HG03558 (cell line): Measurements from ENCODE around the gene SART3.
"Not testable (repeated sequence)": the region's sequence is repeated elsewhere in the genome, so short reads cannot be mapped to it uniquely, and the experiment has no call there.

Experiments
- ATAC-seq: cut with Tn5 transposase; IDR thresholded peaks from one replicate; pipeline ENCODE4 v1.9.1; 2021; ENCODE audit warnings: moderate number of reproducible peaks; ENCODE audit not compliant: unreplicated experiment; ENCODE audit errors: extremely low read depth

The SART3 gene

GRCh38 chr12:108582978-108583770 lies 22.2 kb upstream of the SART3 start:
- no peak for ATAC-seq

GRCh38 chr12:108582509-108582908 lies 21.5 kb upstream of the SART3 start:
- ATAC-seq, result no peak

GRCh38 chr12:108581311-108582227 lies 20.6 kb upstream of the SART3 start:
- ATAC-seq, result no peak

- ATAC-seq, result no peak
Observed at GRCh38 chr12:108580531-108580930, 19.6 kb upstream of the SART3 start.

- ATAC-seq, result no peak
Observed at GRCh38 chr12:108578813-108579212, 17.8 kb upstream of the SART3 start.

- ATAC-seq, result no peak
Observed at GRCh38 chr12:108578264-108578663, 17.3 kb upstream of the SART3 start.

- no peak for ATAC-seq
Observed at GRCh38 chr12:108577458-108577857, 16.5 kb upstream of the SART3 start.

- ATAC-seq, result no peak
Observed at GRCh38 chr12:108576660-108577234, 15.8 kb upstream of the SART3 start.

GRCh38 chr12:108575199-108575912 lies 14.4 kb upstream of the SART3 start:
- no peak for ATAC-seq

GRCh38 chr12:108574276-108574675 lies 13.3 kb upstream of the SART3 start:
- not testable (repeated sequence) for ATAC-seq

GRCh38 chr12:108573317-108573716 lies 12.3 kb upstream of the SART3 start:
- no peak for ATAC-seq

- no peak for ATAC-seq
Observed at GRCh38 chr12:108572166-108572790, 11.3 kb upstream of the SART3 start.

GRCh38 chr12:108571609-108572165 lies 10.7 kb upstream of the SART3 start:
- ATAC-seq, result no peak

- no peak for ATAC-seq
Observed at GRCh38 chr12:108570743-108571608, 10.0 kb upstream of the SART3 start.

- peak; percentile 52 for ATAC-seq
Observed at GRCh38 chr12:108568338-108569154, 7.6 kb upstream of the SART3 start.

- no peak for ATAC-seq
Observed at GRCh38 chr12:108567406-108568337, 6.7 kb upstream of the SART3 start.

- no peak for ATAC-seq
Observed at GRCh38 chr12:108566452-108566851, 5.5 kb upstream of the SART3 start.
